Spinal cord (tissue), 10 donors: ENCODE data around the gene TRIO. TPM values are rescaled to one million over a fixed set of nuclear protein-coding genes. Genes with fewer than 3 reads are reported as not detected.

Source experiments
- DNase-seq, 6 donors: peaks; one replicate each; pipeline versions ENCODE4 v3.0.0 to v3.0.0-alpha.2; 2013 to 2015; ENCODE audit warnings: low spot score in 6 of 6, low read depth in 4 of 6
- H3K27ac ChIP-seq: one replicate; pipeline ENCODE4 v1.5.1; 2013; ENCODE audit warnings: low read depth, low read length, control low read depth
- H3K27me3 ChIP-seq: one replicate; pipeline ENCODE4 v1.6.1; 2013; ENCODE audit warnings: low read length; ENCODE audit not compliant: control insufficient read depth, insufficient read depth
- H3K36me3 ChIP-seq: one replicate; pipeline ENCODE4 v1.6.1; 2013; ENCODE audit warnings: low read length; ENCODE audit not compliant: control insufficient read depth, insufficient read depth
- H3K4me1 ChIP-seq: one replicate; pipeline ENCODE4 v1.6.1; 2013; ENCODE audit warnings: low read length; ENCODE audit not compliant: control insufficient read depth, insufficient read depth
- H3K4me3 ChIP-seq: one replicate; pipeline ENCODE4 v1.5.1; 2013; ENCODE audit warnings: low read depth, low read length, control low read depth
- H3K9me3 ChIP-seq: one replicate; pipeline ENCODE4 v1.6.1; 2013; ENCODE audit warnings: low read length; ENCODE audit not compliant: control insufficient read depth, insufficient read depth
- WGBS: methylation state at CpG from one replicate; pipeline ENCODE4 v1.1.5; 2013; ENCODE audit warnings: missing lambda C conversion rate; ENCODE audit not compliant: insufficient coverage; 5-methylcytosine and 5-hydroxymethylcytosine counted together
- polyA plus RNA-seq, 2 donors: library from polyadenylated mRNA; unstranded; fragments of 120-200 nt; gene quantifications; one replicate each; pipeline ENCODE4 v1.2.1, GENCODE V29; 2013; ENCODE audit not compliant: insufficient read length in 2 of 2
- total RNA-seq, 2 donors: library from RNA; depleted of rRNA in 1 of 2; stranded (reverse); fragments of 120-200 nt in 1 of 2; fragments of >200 nt in 1 of 2; gene quantifications; one replicate each; pipeline versions ENCODE4 v1.2.3 to v1.2.4, GENCODE V29; 2013 to 2014
- donor health status: healthy.

Gene TRIO
- total and polyA plus RNA-seq, 4 donors, result 175 to 253 (median 240) TPM

- Histone ChIP-seq H3K9me3 (no peaks in the 10 kb centered on the region), H3K4me3 (no peak overlapping the region), H3K27me3 (no peaks in the 10 kb centered on the region), H3K36me3 (peaks cover 24% of the 10 kb centered on the region), H3K27ac (no peak overlapping the region), H3K4me1 (peaks cover 26% of the 10 kb centered on the region)
- 48% methylated on average over 11 of the region's 11 CpGs for WGBS
- DNase-seq, result peak in 2 of 6 donors; percentile 71 to 74
Observed at GRCh38 chr5:14339468-14339867, 196.3 kb downstream of the TRIO start.

- H3K27ac ChIP-seq, result no peak overlapping the region
- 53% methylated on average over 3 of the region's 4 CpGs for WGBS
- H3K36me3 ChIP-seq, result peaks cover 18% of the 10 kb centered on the region
Observed at GRCh38 chr5:14341571-14342230, 198.6 kb downstream of the TRIO start.

GRCh38 chr5:14342306-14342705 lies 199.2 kb downstream of the TRIO start:
- Histone ChIP-seq H3K4me3 (no peak overlapping the region), H3K36me3 (peaks cover 15% of the 10 kb centered on the region), H3K27me3 (no peaks in the 10 kb centered on the region), H3K9me3 (no peaks in the 10 kb centered on the region), H3K4me1 (peaks cover 23% of the 10 kb centered on the region), H3K27ac (no peak overlapping the region)
- no peak for DNase-seq
- WGBS, result 44% methylated on average over 3 of the region's 3 CpGs

More at GRCh38 chr5:14341571-14342230, 198.6 kb downstream of the TRIO start:
- H3K27me3 ChIP-seq, result no peaks in the 10 kb centered on the region
- H3K9me3 ChIP-seq, result no peaks in the 10 kb centered on the region
- H3K4me3 ChIP-seq, result no peak overlapping the region
- no peak for DNase-seq
- peaks cover 23% of the 10 kb centered on the region for H3K4me1 ChIP-seq

GRCh38 chr5:14343376-14343775 lies 200.2 kb downstream of the TRIO start:
- no peak for DNase-seq
- 95% methylated on average over 3 of the region's 4 CpGs for WGBS
- peaks cover 7% of the 10 kb centered on the region for H3K36me3 ChIP-seq

GRCh38 chr5:14347522-14347921 lies 204.4 kb downstream of the TRIO start:
- WGBS, result 66% methylated on average over 5 of the region's 7 CpGs
- no peaks in the 10 kb centered on the region for H3K27me3 ChIP-seq
- peaks cover 4% of the 10 kb centered on the region for H3K4me1 ChIP-seq
- peak in 1 of 6 donors; percentile 37 for DNase-seq
- H3K27ac ChIP-seq, result no peak overlapping the region
- H3K4me3 ChIP-seq, result no peak overlapping the region
- H3K36me3 ChIP-seq, result peaks cover 3% of the 10 kb centered on the region
- H3K9me3 ChIP-seq, result no peaks in the 10 kb centered on the region

More at GRCh38 chr5:14343376-14343775, 200.2 kb downstream of the TRIO start:
- H3K4me1 ChIP-seq, result peaks cover 13% of the 10 kb centered on the region
- H3K4me3 ChIP-seq, result no peak overlapping the region
- H3K27ac ChIP-seq, result no peak overlapping the region
- H3K9me3 ChIP-seq, result no peaks in the 10 kb centered on the region
- H3K27me3 ChIP-seq, result no peaks in the 10 kb centered on the region

- Histone ChIP-seq H3K9me3 (no peaks in the 10 kb centered on the region), H3K4me3 (no peak overlapping the region), H3K36me3 (peaks cover 3% of the 10 kb centered on the region), H3K27ac (no peak overlapping the region), H3K4me1 (peaks cover 4% of the 10 kb centered on the region), H3K27me3 (no peaks in the 10 kb centered on the region)
- WGBS, result 86% methylated on average over 3 of the region's 5 CpGs
- no peak for DNase-seq
Observed at GRCh38 chr5:14348142-14348541, 205.0 kb downstream of the TRIO start.

- no peak overlapping the region for H3K27ac ChIP-seq
- 97% methylated on average over 5 of the region's 8 CpGs for WGBS
- H3K9me3 ChIP-seq, result no peaks in the 10 kb centered on the region
- H3K36me3 ChIP-seq, result peaks cover 5% of the 10 kb centered on the region
- no peak for DNase-seq
- peaks cover 4% of the 10 kb centered on the region for H3K4me1 ChIP-seq
- H3K27me3 ChIP-seq, result no peaks in the 10 kb centered on the region
- no peak overlapping the region for H3K4me3 ChIP-seq
Observed at GRCh38 chr5:14349029-14349428, 205.9 kb downstream of the TRIO start.

- no peaks in the 10 kb centered on the region for H3K27me3 ChIP-seq
- no peak overlapping the region for H3K27ac ChIP-seq
- H3K9me3 ChIP-seq, result no peaks in the 10 kb centered on the region
- WGBS, result 79% methylated on average over 4 of the region's 7 CpGs
- H3K4me3 ChIP-seq, result no peak overlapping the region
- H3K4me1 ChIP-seq, result peaks cover 7% of the 10 kb centered on the region
- DNase-seq, result no peak
- H3K36me3 ChIP-seq, result peaks cover 5% of the 10 kb centered on the region
Observed at GRCh38 chr5:14351086-14351661, 208.0 kb downstream of the TRIO start.

- 78% methylated on average over 6 of the region's 7 CpGs for WGBS
- H3K4me1 ChIP-seq, result peaks cover 11% of the 10 kb centered on the region
- DNase-seq, result peak in 2 of 6 donors; percentile 82 to 86
- H3K36me3 ChIP-seq, result peaks cover 5% of the 10 kb centered on the region
- no peak overlapping the region for H3K27ac ChIP-seq
- no peaks in the 10 kb centered on the region for H3K27me3 ChIP-seq
- H3K9me3 ChIP-seq, result no peaks in the 10 kb centered on the region
- no peak overlapping the region for H3K4me3 ChIP-seq
Observed at GRCh38 chr5:14351845-14352712, 208.9 kb downstream of the TRIO start.
